K562 (cell line): ENCODE measurements around the gene SPNS1. TPM values are rescaled to one million over a fixed set of nuclear protein-coding genes. Genes with fewer than 3 reads are reported as not detected.

ENCODE experiments used
- AFF1 ChIP-seq, 2 experiments: fragments of 450-650 bp; IDR thresholded peaks; 2 replicates each; pipeline ENCODE4 v1.6.1; 2018; ENCODE audit warnings: mild to moderate bottlenecking in 2 of 2, low read depth in 1 of 2; ENCODE audit not compliant: partially characterized antibody in 2 of 2
- ARNT ChIP-seq, 2 experiments: fragments of 450-650 bp; IDR thresholded peaks; 2 replicates each; pipeline ENCODE4 v1.6.1; 2016; ENCODE audit warnings: mild to moderate bottlenecking in 1 of 2
- CEBPB ChIP-seq: fragments of 450-650 bp; IDR thresholded peaks from 2 replicates; pipeline ENCODE4 v1.6.1; 2016; ENCODE audit warnings: missing genetic modification characterization, missing compliant biosample characterization
- COPS2 ChIP-seq: fragments of 450-650 bp; conservative IDR thresholded peaks from 2 replicates; pipeline ENCODE4 v1.6.1; 2016; ENCODE audit warnings: mild to moderate bottlenecking, moderate library complexity
- CXXC5 ChIP-seq: fragments of 250-450 bp; sonication (Bioruptor Pico); IDR thresholded peaks from 2 replicates; pipeline ENCODE4 v1.8.0; 2022; ENCODE audit warnings: inconsistent platforms, mild to moderate bottlenecking, moderate library complexity
- DDX20 ChIP-seq: fragments of 450-650 bp; IDR thresholded peaks from 2 replicates; pipeline ENCODE4 v1.6.1; 2016; ENCODE audit warnings: missing genetic modification characterization, low read depth, mild to moderate bottlenecking, missing compliant biosample characterization, moderate library complexity
- DIDO1 ChIP-seq: fragments of 450-650 bp; IDR thresholded peaks from 2 replicates; pipeline ENCODE4 v1.6.1; 2016; ENCODE audit warnings: low read depth, missing biosample characterization, missing genetic modification characterization
- GABPB1 ChIP-seq: sonication (generic); formaldehyde crosslinking; IDR thresholded peaks from 2 replicates; pipeline ENCODE4 v1.8.0; 2022; ENCODE audit warnings: mild to moderate bottlenecking, missing genetic modification reagents
- HNRNPK ChIP-seq: fragments of 200-400 bp; formaldehyde crosslinking; IDR thresholded peaks from one replicate; pipeline ENCODE4 v1.6.1; 2018; ENCODE audit warnings: mild to moderate bottlenecking, low read depth, low read length; ENCODE audit not compliant: poor library complexity, severe bottlenecking
- KLF10 ChIP-seq: fragments of 250-450 bp; sonication (Bioruptor Pico); IDR thresholded peaks from 2 replicates; pipeline ENCODE4 v1.6.1; 2021; ENCODE audit warnings: matching md5 sums
- MTA2 ChIP-seq: fragments of 450-650 bp; IDR thresholded peaks from 2 replicates; pipeline ENCODE4 v1.6.1; 2016; ENCODE audit warnings: low read depth
- MTF1 ChIP-seq: fragments of 250-450 bp; sonication (Bioruptor Pico); IDR thresholded peaks from 2 replicates; pipeline ENCODE4 v1.9.0; 2021; ENCODE audit warnings: moderate library complexity, mild to moderate bottlenecking, inconsistent platforms, borderline replicate concordance
- NELFE ChIP-seq: IDR thresholded peaks from 2 replicates; pipeline ENCODE4 v1.6.1; 2011; ENCODE audit warnings: mild to moderate bottlenecking; ENCODE audit not compliant: insufficient read depth, insufficient read length
- ZBED1 ChIP-seq: IDR thresholded peaks from 2 replicates; pipeline ENCODE4 v1.6.1; 2014
- ZNF263 ChIP-seq: sonication (generic); formaldehyde crosslinking; IDR thresholded peaks from 2 replicates; pipeline ENCODE4 v1.8.0; 2022; ENCODE audit warnings: mild to moderate bottlenecking, missing genetic modification reagents, borderline replicate concordance
- ZNF75A ChIP-seq: fragments of 450-650 bp; formaldehyde crosslinking; IDR thresholded peaks from 2 replicates; pipeline ENCODE4 v1.4.0; 2020; ENCODE audit warnings: mild to moderate bottlenecking
- polyA plus RNA-seq, 8 experiments: library from polyadenylated mRNA; depleted of rRNA in 4 of 8; stranded (reverse) in 5 of 8; unstranded in 3 of 8; fragments of >200 nt; fragmentation: Nextera tagmentation in 2 of 8; fragmentation: Illumina TruSeq in 1 of 8; extraction: Ambion mirVana in 2 of 8; extraction: Trizol in 1 of 8; gene quantifications; 2 replicates each; pipeline versions ENCODE4 v1.2.1 to v1.2.3, GENCODE V29; 2011 to 2014; ENCODE audit warnings: inconsistent platforms in 1 of 8, missing spikeins in 1 of 8
- total RNA-seq, 7 experiments: library from RNA; depleted of rRNA in 6 of 7; stranded (reverse); fragments of >200 nt in 6 of 7; fragmentation: Illumina TruSeq in 2 of 7; extraction: Trizol in 2 of 7; gene quantifications; 2 replicates each; pipeline versions ENCODE4 v1.2.1 to v1.2.3, GENCODE V29; 2011 to 2021; ENCODE audit warnings: low replicate concordance in 1 of 7
- TF ChIP-seq, protein P1 (sequence below): fragments of 200-800 bp; sonication (Bioruptor generic); IDR thresholded peaks from 2 replicates; pipeline ENCODE4 v1.6.1; 2016; ENCODE audit warnings: missing genetic modification characterization, missing compliant biosample characterization

SPNS1 gene
- total and polyA plus RNA-seq, 9 of the 15 experiments (the other 6 are each of a cell fraction or from before 2014, with no cell fraction given): 0.58 to 64.9 (median 13.7) TPM

DNA sequence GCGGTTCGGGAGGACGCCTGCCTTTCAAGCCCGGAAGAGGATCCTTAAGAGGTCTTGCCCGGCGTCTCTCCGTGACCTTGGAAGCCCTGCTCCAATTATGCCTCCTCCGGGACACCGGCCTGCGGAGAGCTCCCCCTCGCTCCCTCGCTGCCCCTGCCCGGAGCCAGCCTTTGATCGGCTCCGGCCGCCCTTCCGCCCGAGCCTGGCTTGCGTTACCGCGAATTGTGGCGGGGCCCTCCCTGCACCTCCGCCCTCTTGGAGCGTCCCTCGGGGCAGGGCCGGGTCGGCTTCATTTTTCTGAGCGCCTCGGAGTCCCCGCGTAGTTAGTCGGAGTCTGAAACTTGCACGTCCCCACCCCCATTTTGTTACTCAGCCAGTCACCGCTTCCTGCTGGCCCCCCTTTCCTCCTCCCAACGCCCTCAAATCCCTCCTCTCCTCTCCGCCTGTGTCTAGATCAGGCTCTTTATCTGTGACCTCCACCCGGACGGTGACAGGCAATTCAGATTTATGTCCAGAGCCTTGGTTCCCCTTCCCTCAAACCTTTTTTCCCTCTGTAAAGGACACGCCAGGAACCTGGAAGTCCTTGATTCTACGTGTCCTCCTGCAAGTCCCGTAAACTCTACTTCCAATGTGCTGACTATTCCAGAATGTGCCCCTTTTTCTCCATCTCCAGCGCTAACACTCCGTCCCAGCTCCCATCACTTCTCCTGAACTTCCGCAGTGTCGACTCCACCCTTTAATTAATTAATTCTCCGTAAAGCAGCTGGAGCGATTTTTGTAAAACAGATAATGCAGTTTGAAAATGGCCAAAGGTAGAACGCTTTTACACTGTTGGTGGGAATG, 49.0 kb upstream of the SPNS1 start (continued):
- TF ChIP-seq, protein P1, sequence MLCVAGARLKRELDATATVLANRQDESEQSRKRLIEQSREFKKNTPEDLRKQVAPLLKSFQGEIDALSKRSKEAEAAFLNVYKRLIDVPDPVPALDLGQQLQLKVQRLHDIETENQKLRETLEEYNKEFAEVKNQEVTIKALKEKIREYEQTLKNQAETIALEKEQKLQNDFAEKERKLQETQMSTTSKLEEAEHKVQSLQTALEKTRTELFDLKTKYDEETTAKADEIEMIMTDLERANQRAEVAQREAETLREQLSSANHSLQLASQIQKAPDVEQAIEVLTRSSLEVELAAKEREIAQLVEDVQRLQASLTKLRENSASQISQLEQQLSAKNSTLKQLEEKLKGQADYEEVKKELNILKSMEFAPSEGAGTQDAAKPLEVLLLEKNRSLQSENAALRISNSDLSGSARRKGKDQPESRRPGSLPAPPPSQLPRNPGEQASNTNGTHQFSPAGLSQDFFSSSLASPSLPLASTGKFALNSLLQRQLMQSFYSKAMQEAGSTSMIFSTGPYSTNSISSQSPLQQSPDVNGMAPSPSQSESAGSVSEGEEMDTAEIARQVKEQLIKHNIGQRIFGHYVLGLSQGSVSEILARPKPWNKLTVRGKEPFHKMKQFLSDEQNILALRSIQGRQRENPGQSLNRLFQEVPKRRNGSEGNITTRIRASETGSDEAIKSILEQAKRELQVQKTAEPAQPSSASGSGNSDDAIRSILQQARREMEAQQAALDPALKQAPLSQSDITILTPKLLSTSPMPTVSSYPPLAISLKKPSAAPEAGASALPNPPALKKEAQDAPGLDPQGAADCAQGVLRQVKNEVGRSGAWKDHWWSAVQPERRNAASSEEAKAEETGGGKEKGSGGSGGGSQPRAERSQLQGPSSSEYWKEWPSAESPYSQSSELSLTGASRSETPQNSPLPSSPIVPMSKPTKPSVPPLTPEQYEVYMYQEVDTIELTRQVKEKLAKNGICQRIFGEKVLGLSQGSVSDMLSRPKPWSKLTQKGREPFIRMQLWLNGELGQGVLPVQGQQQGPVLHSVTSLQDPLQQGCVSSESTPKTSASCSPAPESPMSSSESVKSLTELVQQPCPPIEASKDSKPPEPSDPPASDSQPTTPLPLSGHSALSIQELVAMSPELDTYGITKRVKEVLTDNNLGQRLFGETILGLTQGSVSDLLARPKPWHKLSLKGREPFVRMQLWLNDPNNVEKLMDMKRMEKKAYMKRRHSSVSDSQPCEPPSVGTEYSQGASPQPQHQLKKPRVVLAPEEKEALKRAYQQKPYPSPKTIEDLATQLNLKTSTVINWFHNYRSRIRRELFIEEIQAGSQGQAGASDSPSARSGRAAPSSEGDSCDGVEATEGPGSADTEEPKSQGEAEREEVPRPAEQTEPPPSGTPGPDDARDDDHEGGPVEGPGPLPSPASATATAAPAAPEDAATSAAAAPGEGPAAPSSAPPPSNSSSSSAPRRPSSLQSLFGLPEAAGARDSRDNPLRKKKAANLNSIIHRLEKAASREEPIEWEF (CRISPR knock-in tag): no peak
- TF ChIP-seq HNRNPK (no peak), MTA2 (peak; percentile 91), CXXC5 (CRISPR knock-in tag) (peak; percentile 85), GABPB1 (CRISPR knock-in tag) (peak; percentile 11; the same call in 1 of the 2 replicates), COPS2 (no peak), MTF1 (CRISPR knock-in tag) (no peak), CEBPB (tag) (no peak), AFF1 (IDR thresholded peaks at IDR 0.05; ENCODE audit: low read depth in 1 of 2, partially characterized antibody in 2 of 2) (peak in 1 of 2 experiments; percentile 77), ZBED1 (no peak), ARNT (IDR thresholded peaks at IDR 0.05) (peak; percentile 82 to 93), NELFE (no peak), DDX20 (no peak), ZNF263 (peak; percentile 73; the same call in 1 of the 2 replicates), DIDO1 (no peak), KLF10 (CRISPR knock-in tag) (no peak), ZNF75A (CRISPR knock-in tag) (peak; percentile 39; the same call in 1 of the 2 replicates)
